HG02798 (cell line): Measurements from ENCODE around the gene AADACL3.
"Not testable (repeated sequence)": the region's sequence is repeated elsewhere in the genome, so short reads cannot be mapped to it uniquely, and the experiment has no call there.

Experiments
- ATAC-seq: cut with Tn5 transposase; IDR thresholded peaks from one replicate; pipeline ENCODE4 v1.9.1; 2021; ENCODE audit warnings: mild to moderate bottlenecking; ENCODE audit not compliant: unreplicated experiment, poor library complexity

AADACL3 gene

GRCh38 chr1:12713651-12714050, 2.3 kb upstream of the AADACL3 start:
- not testable (repeated sequence) for ATAC-seq

- ATAC-seq, result no peak
Observed at GRCh38 chr1:12714710-12715475, 1.0 kb upstream of the AADACL3 start.

GRCh38 chr1:12717301-12717838, 1.5 kb downstream of the AADACL3 start:
- ATAC-seq, result no peak

- no peak for ATAC-seq
Observed at GRCh38 chr1:12722626-12723025, 6.7 kb downstream of the AADACL3 start.

GRCh38 chr1:12728391-12728790, 12.5 kb downstream of the AADACL3 start:
- ATAC-seq, result no peak

GRCh38 chr1:12730156-12730555, 14.2 kb downstream of the AADACL3 start:
- ATAC-seq, result no peak

GRCh38 chr1:12731084-12731483, 15.2 kb downstream of the AADACL3 start:
- not testable (repeated sequence) for ATAC-seq

GRCh38 chr1:12734651-12735050, 18.7 kb downstream of the AADACL3 start:
- ATAC-seq, result no peak

- no peak for ATAC-seq
Observed at GRCh38 chr1:12738934-12739333, 23.0 kb downstream of the AADACL3 start.

- ATAC-seq, result no peak
Observed at GRCh38 chr1:12739613-12740012, 23.7 kb downstream of the AADACL3 start.

GRCh38 chr1:12741946-12742345, 26.0 kb downstream of the AADACL3 start:
- no peak for ATAC-seq

- ATAC-seq, result no peak
Observed at GRCh38 chr1:12745126-12745991, 29.4 kb downstream of the AADACL3 start.

- ATAC-seq, result no peak
Observed at GRCh38 chr1:12745992-12746323, 30.0 kb downstream of the AADACL3 start, which contains the start of gene CFAP107. Gene CFAP107, plus strand, starts transcription at chr1:12746200. Its CDS starts 231 bp downstream, at chr1:12746431.

GRCh38 chr1:12748778-12749355, 33.0 kb downstream of the AADACL3 start:
- no peak for ATAC-seq

- no peak for ATAC-seq
Observed at GRCh38 chr1:12754738-12755137, 38.8 kb downstream of the AADACL3 start.

GRCh38 chr1:12756273-12756672, 40.4 kb downstream of the AADACL3 start:
- ATAC-seq, result no peak

- no peak for ATAC-seq
Observed at GRCh38 chr1:12756768-12757413, 41.0 kb downstream of the AADACL3 start.

GRCh38 chr1:12757836-12758235, 41.9 kb downstream of the AADACL3 start:
- no peak for ATAC-seq

- no peak for ATAC-seq
Observed at GRCh38 chr1:12760256-12760795, 44.4 kb downstream of the AADACL3 start.

GRCh38 chr1:12761781-12762180, 45.9 kb downstream of the AADACL3 start:
- no peak for ATAC-seq
